Measurements from ENCODE around the gene GTF2H1.

GTF2H1 gene

DNA sequence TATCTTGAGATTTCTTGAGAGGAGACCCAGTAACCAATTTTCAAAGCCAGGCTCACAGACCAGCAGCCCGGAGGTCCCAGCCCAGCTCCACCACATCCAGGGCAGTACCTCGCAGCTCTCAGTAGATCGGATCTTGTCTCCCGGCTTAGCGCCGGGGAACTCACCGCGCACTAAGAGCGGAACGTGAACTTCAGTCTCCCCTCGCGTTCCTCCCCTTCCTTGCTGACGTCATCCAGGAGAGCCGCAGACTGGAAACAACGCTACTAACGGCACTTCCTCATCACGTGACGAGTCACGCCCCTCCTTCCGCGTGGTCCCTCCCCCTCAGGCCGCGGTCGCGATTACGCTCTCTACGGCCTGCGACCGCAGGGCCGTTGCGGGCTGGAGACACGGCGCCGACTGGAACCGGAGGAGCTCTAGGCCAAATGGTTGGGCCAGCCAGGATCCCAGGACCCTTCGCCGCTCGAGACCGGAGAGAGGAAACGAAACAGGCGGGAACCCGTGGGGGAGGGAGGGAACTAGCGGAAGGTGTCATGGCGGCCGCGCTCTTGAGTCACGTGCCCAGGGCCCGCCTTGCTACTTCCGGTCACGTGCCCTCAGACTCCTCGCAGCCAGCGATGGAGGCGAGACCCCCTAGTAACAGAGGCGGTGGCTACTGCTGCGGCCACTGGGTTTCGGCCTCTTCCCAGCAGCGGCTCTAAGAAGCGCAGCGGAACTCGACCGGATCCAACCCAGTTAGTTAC lies at the start of gene GTF2H1, which contains the start of gene HPS5:
Gene GTF2H1 (plus strand): TSS at position 599 of the 743 bp plus-strand sequence. CDS start 10,508 bp downstream, outside the sequence.
Gene HPS5 (minus strand): TSS at position 172 of the 743 bp plus-strand sequence. CDS start 4,282 bp downstream, outside the sequence.
- peak; percentile 95 for DNase-seq (ENCODE audit: low read depth, low spot score)

- no peak for DNase-seq (ENCODE audit: low read depth, low spot score)
Measured at GRCh38 chr11:18277565-18278271, 44.6 kb upstream of the GTF2H1 start.

GRCh38 chr11:18280438-18281045 lies 41.8 kb upstream of the GTF2H1 start:
- no peak for DNase-seq (ENCODE audit: low read depth, low spot score)

DNA sequence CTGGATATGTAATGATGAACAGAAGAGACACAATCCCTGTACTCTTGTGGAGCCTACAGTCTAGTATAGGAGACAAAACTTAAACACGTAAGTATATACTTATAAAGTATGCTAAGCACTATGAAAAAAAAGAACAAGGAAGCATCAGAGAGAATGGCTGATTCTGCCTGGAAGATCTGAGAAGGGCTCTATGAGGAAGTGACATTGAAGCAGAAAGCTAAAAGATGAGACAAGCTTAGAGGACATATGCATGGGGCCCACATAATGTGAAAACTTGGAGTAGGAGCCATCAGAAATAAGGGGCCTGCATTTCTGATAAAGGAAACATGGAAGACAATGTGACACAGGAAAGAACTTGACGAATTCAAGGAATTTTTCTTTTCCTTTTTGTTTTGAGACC lies 39.7 kb upstream of the GTF2H1 start:
- DNase-seq (ENCODE audit: low read depth, low spot score): no peak

GRCh38 chr11:18285841-18286240 lies 36.5 kb upstream of the GTF2H1 start:
- DNase-seq (ENCODE audit: low read depth, low spot score): no peak

GRCh38 chr11:18288911-18289310 lies 33.5 kb upstream of the GTF2H1 start:
- DNase-seq (ENCODE audit: low read depth, low spot score): no peak

DNA sequence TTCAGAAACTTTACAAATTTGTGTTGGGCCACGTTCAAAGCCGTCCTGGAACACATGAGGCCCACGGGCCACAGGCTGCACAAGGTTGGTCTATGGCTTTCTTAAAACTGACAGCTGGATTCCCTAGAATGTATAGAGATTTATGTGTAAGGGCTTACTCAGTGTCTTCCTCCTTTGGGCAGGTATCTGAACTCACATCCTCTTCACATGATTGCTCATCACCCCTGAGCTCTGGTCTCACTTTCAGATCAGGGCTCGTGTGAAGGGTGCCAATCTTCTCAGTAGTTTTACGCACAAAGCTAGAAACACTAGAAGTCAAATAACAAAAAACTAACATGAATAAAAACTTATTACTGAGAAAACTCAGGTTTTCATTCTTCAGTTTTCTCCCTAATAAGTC lies 27.5 kb upstream of the GTF2H1 start:
- no peak for DNase-seq (ENCODE audit: low read depth, low spot score)

GRCh38 chr11:18295316-18295715 lies 27.1 kb upstream of the GTF2H1 start:
- DNase-seq (ENCODE audit: low read depth, low spot score): no peak

DNA sequence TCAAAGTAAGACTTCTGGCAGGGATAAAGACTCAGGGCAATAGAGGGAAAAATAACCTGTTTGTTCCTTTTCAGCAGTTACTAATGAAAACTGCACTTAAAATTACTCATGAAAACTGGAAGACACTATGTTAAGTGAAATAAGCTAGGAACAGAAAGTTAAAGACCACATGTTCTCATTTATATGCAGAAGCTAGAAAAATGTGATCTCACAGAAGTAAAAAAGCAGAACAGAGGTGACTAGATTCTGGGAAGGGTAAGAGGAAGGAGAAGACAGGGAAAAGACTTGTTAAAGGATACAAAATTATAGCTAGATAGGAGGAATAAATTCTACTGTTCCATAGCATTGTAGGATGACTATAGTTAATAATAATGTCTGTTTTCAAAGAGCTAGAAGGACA lies 22.6 kb upstream of the GTF2H1 start:
- DNase-seq (ENCODE audit: low read depth, low spot score): no peak

DNA sequence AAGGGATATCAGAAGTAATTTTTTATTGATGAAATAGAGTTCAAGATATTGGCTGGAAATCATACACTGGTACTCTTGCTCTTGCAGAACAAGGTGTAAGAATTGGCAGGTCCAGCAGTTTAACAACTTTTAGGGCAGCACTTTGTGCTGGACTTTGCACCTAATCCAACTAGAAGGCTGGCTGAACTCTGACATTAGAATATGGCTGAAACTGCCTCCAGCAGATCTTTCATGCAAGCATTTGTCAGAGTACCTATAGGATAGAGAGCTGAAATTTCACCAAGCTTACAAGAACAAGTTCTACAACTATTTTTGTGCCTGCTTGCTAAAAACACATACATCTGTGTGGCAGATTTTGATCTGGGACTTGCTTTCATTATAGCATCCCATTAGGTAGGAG lies 17.6 kb upstream of the GTF2H1 start:
- no peak for DNase-seq (ENCODE audit: low read depth, low spot score)

DNA sequence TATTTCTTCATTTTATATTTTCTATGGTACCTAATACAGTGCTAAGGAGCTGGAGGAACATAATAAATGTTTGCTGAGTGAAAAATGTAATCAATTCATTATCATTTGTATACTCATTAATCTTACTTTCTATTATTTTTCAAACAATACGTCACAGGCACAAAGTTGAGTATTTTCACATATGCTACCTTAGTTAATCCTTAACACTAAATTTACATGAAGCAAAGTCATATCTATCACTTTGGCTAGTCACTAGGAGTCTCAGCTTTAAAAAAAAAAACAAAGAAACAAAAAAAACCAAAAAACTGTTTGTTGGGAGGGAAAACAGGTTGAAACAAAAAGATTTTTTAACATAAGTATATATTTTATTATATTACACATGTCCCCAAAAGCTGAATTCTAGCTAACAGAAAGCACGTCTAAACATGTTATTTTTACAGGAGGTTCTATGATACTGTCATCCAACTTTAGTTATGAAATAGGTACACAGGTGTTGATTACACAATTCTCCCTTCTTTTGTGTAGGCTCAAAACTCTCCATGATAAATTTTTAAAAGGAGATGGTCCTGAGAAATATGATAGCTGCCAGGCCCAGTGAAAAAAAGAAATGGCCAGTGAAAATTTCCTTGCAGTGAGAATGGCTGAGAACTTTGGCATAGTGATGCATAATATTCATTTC lies 14.8 kb upstream of the GTF2H1 start:
- no peak for DNase-seq (ENCODE audit: low read depth, low spot score)

DNA sequence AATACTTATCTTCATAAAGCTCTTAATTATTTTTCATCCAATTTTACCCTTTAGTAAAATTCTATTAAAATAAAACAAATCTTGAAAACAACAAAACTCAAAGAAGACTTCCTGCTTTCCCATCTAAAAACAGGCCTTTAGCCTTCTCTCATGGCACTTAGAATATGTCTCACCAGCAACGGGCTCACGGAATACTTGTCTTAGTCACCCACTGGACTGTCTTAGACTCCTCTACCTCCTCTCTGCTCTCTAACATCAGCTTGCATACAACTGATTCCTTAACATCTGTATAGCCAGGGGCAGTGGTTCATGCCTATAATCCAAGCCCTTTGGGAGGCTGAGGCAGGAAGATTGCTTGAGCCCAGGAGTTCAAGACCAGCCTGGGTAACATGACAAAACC lies 14.1 kb upstream of the GTF2H1 start:
- no peak for DNase-seq (ENCODE audit: low read depth, low spot score)

DNA sequence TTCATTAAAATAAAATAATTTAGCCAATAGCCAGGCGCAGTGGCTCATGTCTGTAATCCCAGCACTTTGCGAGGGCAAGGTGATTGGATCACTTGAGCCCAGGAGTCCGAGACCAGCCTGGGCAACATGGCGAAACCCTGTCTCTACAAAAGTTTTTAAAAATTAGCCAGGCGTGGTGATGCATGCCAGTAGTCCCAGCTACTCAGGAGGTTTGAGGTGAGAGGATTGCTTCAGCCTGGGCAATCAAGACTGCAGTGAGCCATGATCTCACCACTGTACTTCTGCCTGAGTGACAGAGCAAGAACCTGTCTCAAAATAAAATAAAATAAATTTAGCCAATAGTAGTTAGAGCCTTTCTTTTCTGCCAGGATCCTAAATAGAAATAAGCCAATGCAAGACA lies 12.7 kb upstream of the GTF2H1 start:
- no peak for DNase-seq (ENCODE audit: low read depth, low spot score)

GRCh38 chr11:18310800-18311340 lies 11.5 kb upstream of the GTF2H1 start:
- no peak for DNase-seq (ENCODE audit: low read depth, low spot score)

- no peak for DNase-seq (ENCODE audit: low read depth, low spot score)
Measured at GRCh38 chr11:18312012-18312411, 10.4 kb upstream of the GTF2H1 start.

DNA sequence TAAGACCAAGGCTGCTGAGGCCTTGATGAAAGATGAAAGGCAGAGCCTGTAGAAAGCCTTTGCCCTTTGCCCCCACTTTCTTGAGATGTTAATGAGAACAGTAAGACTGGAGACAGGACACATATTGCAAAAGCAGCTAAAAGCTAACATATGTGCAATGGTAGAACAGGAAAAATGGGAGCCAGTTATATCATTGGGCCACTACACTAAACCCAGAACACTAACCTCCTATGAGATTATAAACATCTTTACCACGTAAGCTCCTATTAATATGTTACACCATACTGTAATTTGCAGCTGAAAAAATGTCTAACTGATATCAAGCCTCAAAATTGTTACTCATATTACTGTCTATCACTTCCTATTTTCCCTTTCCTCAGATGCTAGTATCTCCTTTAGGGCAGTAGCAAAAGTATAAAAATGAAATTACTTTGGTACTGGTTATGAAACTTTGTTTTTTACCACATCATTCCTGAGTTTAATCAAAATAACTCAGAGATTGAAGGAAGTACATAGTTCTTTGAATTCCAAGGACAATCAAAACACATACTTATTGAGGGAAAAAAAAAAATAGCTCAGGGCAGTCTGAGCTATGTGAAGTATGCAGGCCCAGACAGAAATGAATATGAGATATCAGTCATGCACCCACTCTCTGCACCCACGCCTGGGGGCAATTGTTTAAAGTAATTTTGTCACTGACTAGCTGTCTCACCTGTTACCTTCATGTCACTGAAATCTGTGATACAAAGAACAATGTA lies 9.5 kb upstream of the GTF2H1 start:
- no peak for DNase-seq (ENCODE audit: low read depth, low spot score)

GRCh38 chr11:18313965-18314763 lies 8.2 kb upstream of the GTF2H1 start:
- DNase-seq (ENCODE audit: low read depth, low spot score): no peak

GRCh38 chr11:18314784-18315523 lies 7.4 kb upstream of the GTF2H1 start:
- no peak for DNase-seq (ENCODE audit: low read depth, low spot score)

DNA sequence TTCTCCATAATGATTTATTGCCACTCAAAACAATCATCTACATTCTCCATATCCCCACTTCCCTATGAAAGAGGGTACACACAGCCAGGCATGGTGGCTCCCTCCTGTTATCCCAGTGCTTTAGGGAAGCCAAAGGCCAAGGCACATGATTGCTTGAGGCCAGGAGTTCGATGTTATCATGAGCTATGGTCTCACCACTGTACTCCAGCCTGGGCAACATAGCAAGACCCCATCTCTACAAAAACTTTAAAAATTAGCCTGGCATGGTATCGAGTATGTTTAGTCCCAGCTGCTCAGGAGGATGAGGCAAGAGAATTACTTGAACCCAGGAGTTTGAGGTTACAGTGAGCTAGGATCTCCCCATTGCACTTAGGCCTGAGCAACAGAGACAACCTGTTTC lies 6.5 kb upstream of the GTF2H1 start:
- no peak for DNase-seq (ENCODE audit: low read depth, low spot score)

DNA sequence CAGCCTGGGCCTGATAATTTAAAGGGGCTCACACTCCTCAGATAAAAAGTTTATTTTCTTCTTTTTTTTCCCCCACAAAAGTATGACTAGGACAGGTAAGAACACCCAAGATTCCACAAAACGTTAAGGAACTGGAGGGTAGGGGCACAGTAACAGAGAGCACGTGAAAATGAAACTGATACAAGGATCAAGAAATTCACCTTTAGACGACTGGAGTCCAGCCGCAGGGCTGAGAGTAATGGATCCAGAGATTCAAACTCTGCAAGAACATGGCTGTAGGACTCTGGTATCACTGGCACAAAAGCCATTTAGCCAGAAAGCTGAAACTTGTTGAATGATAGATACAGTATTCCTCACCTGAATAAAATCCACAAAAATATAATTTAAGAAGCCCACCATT lies 4.8 kb upstream of the GTF2H1 start:
- DNase-seq (ENCODE audit: low read depth, low spot score): no peak
